ENCODE data around the gene CTSS. TPM values are rescaled to one million over a fixed set of nuclear protein-coding genes. Genes with fewer than 3 reads are reported as not detected.
"Not testable (repeated sequence)": the region's sequence is repeated elsewhere in the genome, so short reads cannot be mapped to it uniquely, and the experiment has no call there.

Gene CTSS
- total RNA-seq, 1 donor from 2014 or later: 4.4 TPM

GRCh38 chr1:150788946-150789345 is 23.4 kb upstream of the CTSS start:
- no peaks in the 10 kb centered on the region for H3K4me1 Mint-ChIP-seq (ENCODE audit: unreplicated experiment)
- no peak for DNase-seq (ENCODE audit: extremely low spot score, unreplicated experiment)
- no peak overlapping the region for H3K27ac Mint-ChIP-seq (ENCODE audit: unreplicated experiment)
- no peaks in the 10 kb centered on the region for H3K9me3 Mint-ChIP-seq (ENCODE audit: unreplicated experiment)
- H3K4me3 Mint-ChIP-seq (ENCODE audit: unreplicated experiment): no peak overlapping the region
- TF ChIP-seq CTCF (IDR thresholded peaks at IDR 0.05): no peak
- peaks cover 7% of the 10 kb centered on the region for H3K36me3 Mint-ChIP-seq (ENCODE audit: unreplicated experiment)
- H3K27me3 Mint-ChIP-seq (ENCODE audit: unreplicated experiment): no peaks in the 10 kb centered on the region

GRCh38 chr1:150787455-150787854 is 21.9 kb upstream of the CTSS start:
- H3K9me3 Mint-ChIP-seq (ENCODE audit: unreplicated experiment): no peaks in the 10 kb centered on the region
- no peaks in the 10 kb centered on the region for H3K27me3 Mint-ChIP-seq (ENCODE audit: unreplicated experiment)
- H3K4me3 Mint-ChIP-seq (ENCODE audit: unreplicated experiment): no peak overlapping the region
- peaks cover 7% of the 10 kb centered on the region for H3K36me3 Mint-ChIP-seq (ENCODE audit: unreplicated experiment)
- TF ChIP-seq CTCF (IDR thresholded peaks at IDR 0.05): no peak
- DNase-seq (ENCODE audit: extremely low spot score, unreplicated experiment): no peak
- H3K27ac Mint-ChIP-seq (ENCODE audit: unreplicated experiment): no peak overlapping the region
- no peaks in the 10 kb centered on the region for H3K4me1 Mint-ChIP-seq (ENCODE audit: unreplicated experiment)

GRCh38 chr1:150780510-150780909 is 14.9 kb upstream of the CTSS start:
- no peak overlapping the region for H3K27ac Mint-ChIP-seq (ENCODE audit: unreplicated experiment)
- no peaks in the 10 kb centered on the region for H3K27me3 Mint-ChIP-seq (ENCODE audit: unreplicated experiment)
- TF ChIP-seq CTCF (IDR thresholded peaks at IDR 0.05): no peak
- no peak for DNase-seq (ENCODE audit: extremely low spot score, unreplicated experiment)
- H3K9me3 Mint-ChIP-seq (ENCODE audit: unreplicated experiment): no peaks in the 10 kb centered on the region
- H3K36me3 Mint-ChIP-seq (ENCODE audit: unreplicated experiment): no peaks in the 10 kb centered on the region
- no peaks in the 10 kb centered on the region for H3K4me1 Mint-ChIP-seq (ENCODE audit: unreplicated experiment)
- no peak overlapping the region for H3K4me3 Mint-ChIP-seq (ENCODE audit: unreplicated experiment)

GRCh38 chr1:150778409-150778808 is 12.8 kb upstream of the CTSS start:
- Mint-ChIP-seq H3K27me3 (ENCODE audit: unreplicated experiment) (no peaks in the 10 kb centered on the region), H3K36me3 (ENCODE audit: unreplicated experiment) (no peaks in the 10 kb centered on the region), H3K4me3 (ENCODE audit: unreplicated experiment) (no peak overlapping the region), H3K4me1 (ENCODE audit: unreplicated experiment) (no peaks in the 10 kb centered on the region), H3K9me3 (ENCODE audit: unreplicated experiment) (no peaks in the 10 kb centered on the region), H3K27ac (ENCODE audit: unreplicated experiment) (no peak overlapping the region)
- DNase-seq (ENCODE audit: extremely low spot score, unreplicated experiment): no peak
- no peak for TF ChIP-seq CTCF (IDR thresholded peaks at IDR 0.05)

- no peak for TF ChIP-seq CTCF (IDR thresholded peaks at IDR 0.05)
- Mint-ChIP-seq H3K27ac (ENCODE audit: unreplicated experiment) (no peak overlapping the region), H3K9me3 (ENCODE audit: unreplicated experiment) (no peaks in the 10 kb centered on the region), H3K27me3 (ENCODE audit: unreplicated experiment) (no peaks in the 10 kb centered on the region), H3K4me1 (ENCODE audit: unreplicated experiment) (no peaks in the 10 kb centered on the region), H3K4me3 (ENCODE audit: unreplicated experiment) (no peak overlapping the region), H3K36me3 (ENCODE audit: unreplicated experiment) (no peaks in the 10 kb centered on the region)
- DNase-seq (ENCODE audit: extremely low spot score, unreplicated experiment): no peak
Observed at GRCh38 chr1:150777544-150777943, 12.0 kb upstream of the CTSS start.

GRCh38 chr1:150775931-150776505 is 10.4 kb upstream of the CTSS start:
- not testable (repeated sequence) for DNase-seq (ENCODE audit: extremely low spot score, unreplicated experiment); H3K4me3 Mint-ChIP-seq (ENCODE audit: unreplicated experiment); H3K36me3 Mint-ChIP-seq (ENCODE audit: unreplicated experiment); H3K27ac Mint-ChIP-seq (ENCODE audit: unreplicated experiment); H3K9me3 Mint-ChIP-seq (ENCODE audit: unreplicated experiment); H3K27me3 Mint-ChIP-seq (ENCODE audit: unreplicated experiment); H3K4me1 Mint-ChIP-seq (ENCODE audit: unreplicated experiment)

Data from osteocyte (in vitro differentiated cells).